Mucosa of rectum (tissue), 2 donors: ENCODE measurements around the gene USP20.

Source experiments
- H3K27ac ChIP-seq, 2 donors: one replicate each; pipeline ENCODE4 v1.7.0; 2013; ENCODE audit warnings: inconsistent platforms in 2 of 2, low read depth in 2 of 2, low read length in 2 of 2
- H3K27me3 ChIP-seq, 2 donors: one replicate each; pipeline ENCODE4 v1.7.0; 2013; ENCODE audit warnings: low read length in 2 of 2; ENCODE audit not compliant: control insufficient read depth in 2 of 2, insufficient read depth in 2 of 2
- H3K36me3 ChIP-seq, 2 donors: one replicate each; pipeline ENCODE4 v1.7.0; 2013; ENCODE audit warnings: low read length in 2 of 2; ENCODE audit not compliant: control insufficient read depth in 2 of 2, insufficient read depth in 2 of 2
- H3K4me1 ChIP-seq, 2 donors: one replicate each; pipeline ENCODE4 v1.7.0; 2013; ENCODE audit warnings: low read length in 2 of 2, mild to moderate bottlenecking in 1 of 2; ENCODE audit not compliant: control insufficient read depth in 2 of 2, insufficient read depth in 2 of 2
- H3K4me3 ChIP-seq, 2 donors: one replicate each; pipeline ENCODE4 v1.7.0; 2013; ENCODE audit warnings: low read length in 2 of 2
- H3K9ac ChIP-seq, 2 donors: one replicate each; pipeline ENCODE4 v1.7.0; 2013; ENCODE audit warnings: low read length in 2 of 2, low read depth in 1 of 2, mild to moderate bottlenecking in 1 of 2
- H3K9me3 ChIP-seq, 2 donors: one replicate each; pipeline ENCODE4 v1.7.0; 2013; ENCODE audit warnings: low read length in 2 of 2; ENCODE audit not compliant: control insufficient read depth in 2 of 2
- donor health status: healthy.
- donor health status: Normal muscosa, but diverticular disease.

Gene USP20

DNA sequence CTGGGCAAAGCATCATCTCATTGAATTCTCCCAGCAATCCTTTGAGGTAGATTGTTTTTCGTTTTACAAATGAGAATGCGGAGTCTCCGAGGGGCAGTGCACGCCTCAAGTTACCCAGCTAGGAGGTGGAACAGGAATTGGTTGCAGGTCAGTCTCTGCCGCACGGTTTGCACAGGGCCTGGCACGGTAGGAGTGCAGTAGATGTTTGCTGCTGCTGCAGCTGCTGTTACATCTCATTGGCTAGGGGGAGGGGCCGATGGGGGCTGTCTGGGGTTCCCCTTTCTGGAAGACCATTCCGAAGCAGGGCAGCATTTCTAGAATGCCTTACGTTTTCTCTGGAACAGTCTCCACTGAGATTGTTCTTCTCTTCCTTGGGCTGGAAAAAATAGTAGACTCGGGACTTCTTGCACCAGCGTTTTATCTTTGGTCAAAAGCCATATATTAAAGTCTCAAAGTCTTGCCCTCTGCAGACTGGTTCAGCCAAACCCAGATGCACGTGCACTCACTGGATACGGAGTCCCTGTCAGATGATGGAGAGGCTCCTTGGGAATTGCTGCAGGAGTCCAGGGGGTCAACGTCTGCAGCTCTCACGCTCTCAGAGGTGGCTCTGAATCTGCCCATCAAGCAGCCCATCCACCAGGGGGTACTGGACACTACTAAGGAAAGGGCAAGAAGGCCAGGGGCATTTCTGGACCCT is 1.2 kb downstream of the USP20 start:
- Histone ChIP-seq H3K4me3 (peak overlapping the region; percentile 71 to 99), H3K9ac (peak overlapping the region; percentile 72 to 74), H3K9me3 (no peaks in the 10 kb centered on the region), H3K27ac (peak overlapping the region in 1 of 2 donors; percentile 77), H3K4me1 (peaks cover 14 to 18% of the 10 kb centered on the region in 2 donors), H3K27me3 (no peaks in the 10 kb centered on the region), H3K36me3 (peaks cover 10 to 15% of the 10 kb centered on the region in 2 donors)

DNA sequence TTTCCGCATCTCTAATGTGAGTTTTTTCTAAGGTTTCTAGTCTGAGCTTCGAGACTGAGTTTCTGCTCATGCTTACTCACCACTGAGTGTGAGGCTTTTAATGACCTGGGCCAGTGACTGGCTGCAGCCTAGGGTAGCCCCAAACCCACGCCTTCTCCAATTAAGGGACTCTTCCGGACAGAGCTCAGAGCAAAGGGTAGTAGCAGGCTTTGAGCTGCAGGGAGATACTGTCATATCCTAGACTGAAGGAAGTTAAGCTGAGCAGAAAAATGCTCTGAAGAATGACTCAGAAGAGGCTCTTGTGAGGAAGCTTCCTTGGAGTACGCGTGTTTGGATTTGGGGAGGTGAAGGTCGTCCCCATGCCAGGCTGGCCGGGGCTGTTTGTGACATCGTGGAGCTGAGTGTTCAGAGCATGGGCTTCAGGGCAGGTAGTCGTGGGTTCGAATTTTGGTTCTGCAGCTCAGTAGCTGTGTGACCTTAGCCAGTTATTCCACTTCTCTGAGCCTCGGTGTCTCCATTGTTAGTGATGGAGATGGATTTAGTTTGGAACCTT is 3.5 kb downstream of the USP20 start:
- no peaks in the 10 kb centered on the region for H3K27me3 ChIP-seq
- no peak overlapping the region for H3K9ac ChIP-seq
- H3K4me1 ChIP-seq: peaks cover 14 to 15% of the 10 kb centered on the region in 2 donors
- H3K27ac ChIP-seq: no peak overlapping the region
- no peaks in the 10 kb centered on the region for H3K9me3 ChIP-seq
- H3K36me3 ChIP-seq: peaks cover 0 to 4% of the 10 kb centered on the region in 2 donors
- H3K4me3 ChIP-seq: no peak overlapping the region

DNA sequence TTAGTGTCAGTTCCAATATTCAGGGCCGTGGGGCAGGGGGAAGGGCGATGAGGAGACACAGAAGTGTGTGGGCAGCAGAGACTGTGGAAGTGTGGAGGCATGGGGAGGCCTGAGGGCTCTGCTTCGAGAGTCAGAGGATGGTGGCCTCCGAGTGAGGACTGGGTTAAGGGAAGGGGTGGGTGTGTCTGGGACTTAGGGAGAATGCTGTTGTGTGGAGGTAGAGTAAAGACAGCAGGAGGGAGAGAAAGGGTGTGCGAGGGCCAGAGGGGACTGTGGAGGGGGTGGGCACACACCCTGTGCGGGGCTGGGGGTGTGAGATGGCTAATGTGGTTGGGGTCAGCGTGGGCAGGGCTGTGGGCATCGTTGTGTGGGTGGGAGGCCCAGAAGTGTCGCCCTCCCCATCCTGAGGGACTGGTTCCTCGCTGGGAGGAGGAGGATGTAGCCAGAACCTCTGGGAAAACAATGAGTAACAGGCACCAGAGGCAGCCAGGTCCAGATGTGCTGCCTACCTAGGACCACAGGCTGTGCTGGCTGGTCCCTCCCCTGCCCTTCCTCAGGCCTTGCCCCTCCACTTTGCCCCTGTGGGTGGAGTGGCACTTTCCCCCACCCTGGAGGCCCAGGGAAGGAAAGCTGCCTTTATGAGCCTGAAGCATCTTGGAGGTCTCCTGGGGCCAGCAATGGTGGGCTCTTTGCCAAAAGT is 4.2 kb downstream of the USP20 start:
- no peak overlapping the region for H3K27ac ChIP-seq
- H3K4me1 ChIP-seq: peaks cover 8% of the 10 kb centered on the region in 2 donors
- H3K9ac ChIP-seq: no peak overlapping the region
- no peaks in the 10 kb centered on the region for H3K9me3 ChIP-seq
- no peaks in the 10 kb centered on the region for H3K27me3 ChIP-seq
- H3K36me3 ChIP-seq: peaks cover 0 to 4% of the 10 kb centered on the region in 2 donors
- H3K4me3 ChIP-seq: no peak overlapping the region

DNA sequence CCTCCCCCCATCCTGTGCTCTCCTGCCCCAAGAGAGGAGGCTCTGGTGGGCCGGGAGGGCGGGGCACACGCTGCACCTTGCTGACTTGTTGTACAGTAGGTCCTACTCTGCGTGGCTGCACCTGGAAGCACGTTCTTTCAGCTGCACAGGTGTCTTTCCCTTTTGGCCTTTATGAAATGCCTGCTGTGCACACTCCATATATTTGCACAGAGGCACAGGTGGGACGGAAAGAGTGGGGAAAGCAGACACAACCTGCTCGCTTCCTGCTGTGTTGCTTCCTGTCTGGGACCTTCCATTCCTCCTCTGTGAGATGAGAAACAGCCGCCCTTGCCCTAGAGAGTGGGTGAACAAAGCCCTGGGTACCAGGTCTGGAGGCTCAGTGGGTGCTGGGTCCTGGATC is 4.8 kb downstream of the USP20 start:
- no peak overlapping the region for H3K27ac ChIP-seq
- H3K4me3 ChIP-seq: no peak overlapping the region
- peaks cover 0 to 4% of the 10 kb centered on the region in 2 donors for H3K36me3 ChIP-seq
- H3K9me3 ChIP-seq: no peaks in the 10 kb centered on the region
- H3K27me3 ChIP-seq: no peaks in the 10 kb centered on the region
- peaks cover 6 to 7% of the 10 kb centered on the region in 2 donors for H3K4me1 ChIP-seq
- no peak overlapping the region for H3K9ac ChIP-seq

DNA sequence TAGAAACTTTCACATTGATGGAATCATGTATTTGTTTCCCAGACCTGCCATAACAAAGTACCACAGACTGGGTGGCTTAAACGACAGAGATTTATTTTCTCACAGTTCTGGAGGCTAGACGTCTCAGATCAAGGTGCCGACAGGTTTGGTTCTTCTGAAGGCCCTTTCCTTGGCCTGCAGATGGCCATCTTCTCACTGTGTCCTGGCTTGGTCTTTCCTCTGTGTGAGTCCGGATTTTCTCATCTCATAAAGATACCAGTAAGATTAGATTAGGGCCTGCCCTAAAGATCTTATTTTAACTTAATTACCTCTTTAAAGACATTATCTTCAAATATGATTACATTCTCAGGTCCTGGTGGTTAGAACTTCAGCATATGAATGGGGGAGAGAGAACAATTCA is 5.8 kb downstream of the USP20 start:
- Histone ChIP-seq H3K9me3 (no peaks in the 10 kb centered on the region), H3K4me1 (peaks cover 3 to 5% of the 10 kb centered on the region in 2 donors), H3K36me3 (peaks cover 0 to 4% of the 10 kb centered on the region in 2 donors), H3K9ac (no peak overlapping the region), H3K27me3 (no peaks in the 10 kb centered on the region), H3K27ac (no peak overlapping the region), H3K4me3 (no peak overlapping the region)

DNA sequence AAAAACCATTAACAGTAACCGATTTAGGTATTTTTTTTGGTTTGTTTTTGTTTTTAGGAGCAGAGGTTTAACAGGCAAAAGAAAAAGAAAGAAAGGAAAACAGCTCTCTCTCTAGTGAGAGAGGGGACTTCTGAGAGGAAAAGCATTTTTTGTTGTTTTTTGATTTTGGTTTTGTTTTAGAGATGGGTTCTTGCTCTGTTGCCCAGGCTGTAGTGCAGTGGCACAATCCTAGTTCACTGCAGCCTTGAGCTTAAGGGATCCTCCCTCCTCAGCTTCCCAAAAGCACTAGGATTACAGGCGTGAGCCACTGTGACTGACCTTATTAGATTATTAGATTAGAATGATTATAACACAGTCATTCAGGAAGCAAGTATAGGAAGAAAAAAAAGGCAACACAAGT is 10.1 kb downstream of the USP20 start:
- H3K4me3 ChIP-seq: no peak overlapping the region

DNA sequence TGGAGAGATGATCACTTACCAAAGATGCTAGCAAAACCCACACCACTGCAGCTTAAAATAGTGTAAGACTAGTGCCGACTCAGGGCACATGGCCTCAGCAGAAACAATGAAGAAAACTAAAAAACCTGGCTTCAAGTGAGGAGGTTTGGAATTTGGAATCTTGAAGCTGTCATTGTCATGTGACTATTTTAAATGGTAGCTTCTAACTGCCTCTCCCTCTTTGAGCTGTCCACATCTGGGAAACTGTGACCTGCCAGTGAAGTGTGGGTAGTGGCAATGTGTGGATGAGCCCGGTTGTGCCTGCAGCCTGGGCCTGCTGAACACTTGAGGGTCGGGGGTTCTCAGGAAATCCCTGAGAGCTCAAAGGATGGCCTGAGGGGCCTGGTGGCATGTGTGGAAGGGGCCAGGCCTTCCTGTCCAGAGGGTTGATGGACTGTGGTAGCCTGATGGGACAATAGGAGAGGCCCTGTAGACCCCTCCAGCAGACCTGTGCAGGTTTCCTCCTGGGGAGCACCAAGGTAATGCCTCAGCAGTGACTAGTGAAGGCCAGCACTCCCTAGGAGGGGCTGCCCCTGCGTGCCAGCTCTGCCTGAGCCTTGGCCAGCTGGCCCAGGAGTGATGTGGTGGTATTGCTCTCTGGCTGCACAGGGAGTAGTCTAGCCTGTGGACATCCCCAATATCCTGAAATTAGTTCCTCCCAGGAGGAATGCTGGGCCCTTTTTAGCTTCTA is 13.6 kb downstream of the USP20 start:
- Histone ChIP-seq H3K9ac (no peak overlapping the region), H3K4me3 (no peak overlapping the region), H3K36me3 (peaks cover 25 to 30% of the 10 kb centered on the region in 2 donors), H3K27me3 (no peaks in the 10 kb centered on the region), H3K27ac (no peak overlapping the region), H3K4me1 (no peaks in the 10 kb centered on the region), H3K9me3 (no peaks in the 10 kb centered on the region)

More for the DNA sequence above, 10.1 kb downstream of the USP20 start:
- no peaks in the 10 kb centered on the region for H3K27me3 ChIP-seq
- H3K36me3 ChIP-seq: peaks cover 4 to 8% of the 10 kb centered on the region in 2 donors
- H3K27ac ChIP-seq: no peak overlapping the region
- no peak overlapping the region for H3K9ac ChIP-seq
- H3K9me3 ChIP-seq: no peaks in the 10 kb centered on the region
- H3K4me1 ChIP-seq: no peaks in the 10 kb centered on the region

DNA sequence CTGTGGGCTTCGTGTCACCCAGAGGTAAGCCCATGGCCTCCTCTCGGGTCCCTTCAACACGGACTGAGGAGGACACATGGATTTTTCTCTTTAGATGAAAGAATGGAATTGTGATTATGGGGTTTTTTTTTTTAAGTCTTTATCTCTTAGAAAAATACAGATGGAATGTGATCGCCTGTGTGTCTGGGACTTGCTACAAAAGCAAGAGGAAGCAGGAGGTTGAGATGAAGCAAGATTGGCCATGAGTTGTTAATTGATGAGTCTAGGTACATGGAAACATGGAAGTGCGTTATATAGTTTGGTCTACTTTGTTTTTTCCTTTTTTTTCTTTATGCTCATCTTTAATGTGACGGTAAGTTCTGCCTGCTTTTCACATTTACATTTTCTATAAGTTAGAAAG is 14.6 kb downstream of the USP20 start:
- H3K27me3 ChIP-seq: no peaks in the 10 kb centered on the region
- peaks cover 29 to 30% of the 10 kb centered on the region in 2 donors for H3K36me3 ChIP-seq
- H3K4me1 ChIP-seq: no peaks in the 10 kb centered on the region
- H3K9me3 ChIP-seq: no peaks in the 10 kb centered on the region
- no peak overlapping the region for H3K27ac ChIP-seq
- H3K4me3 ChIP-seq: no peak overlapping the region
- no peak overlapping the region for H3K9ac ChIP-seq

DNA sequence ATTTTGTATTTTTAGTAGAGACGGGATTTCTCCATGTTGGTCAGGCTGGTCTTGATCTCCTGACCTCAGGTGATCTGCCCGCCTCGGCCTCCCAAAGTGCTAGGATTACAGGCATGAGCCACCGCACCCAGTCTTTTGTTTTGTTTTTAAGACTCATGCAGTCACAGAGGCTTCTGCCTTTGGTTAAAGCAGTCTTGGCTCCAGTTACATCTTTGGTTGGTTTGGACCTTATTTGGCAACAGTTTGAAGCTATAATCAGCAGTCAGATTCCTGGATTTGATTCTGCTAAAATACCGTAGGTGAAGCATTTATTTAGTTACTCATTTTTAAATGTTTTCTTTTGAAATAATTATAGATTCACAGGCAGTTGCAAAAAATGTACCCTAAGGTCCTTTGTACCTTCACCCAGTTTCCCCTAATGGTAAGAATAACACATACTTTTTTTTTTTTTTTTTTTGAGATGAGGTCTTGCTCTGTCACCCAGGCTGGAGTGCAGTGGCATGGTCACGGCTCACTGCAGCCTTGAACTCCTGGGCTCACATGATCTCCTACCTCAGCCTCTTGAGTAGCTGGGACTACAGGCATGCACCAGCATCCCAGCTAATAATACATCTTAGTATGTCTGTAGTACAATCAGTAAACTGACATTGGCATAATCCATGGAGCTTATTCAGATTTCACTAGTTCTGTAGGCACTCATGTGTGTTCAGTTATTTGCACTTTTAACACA is 15.7 kb downstream of the USP20 start:
- H3K4me3 ChIP-seq: no peak overlapping the region
- H3K9me3 ChIP-seq: no peaks in the 10 kb centered on the region
- H3K9ac ChIP-seq: no peak overlapping the region
- no peaks in the 10 kb centered on the region for H3K4me1 ChIP-seq
- no peaks in the 10 kb centered on the region for H3K27me3 ChIP-seq
- H3K27ac ChIP-seq: no peak overlapping the region
- peaks cover 34 to 36% of the 10 kb centered on the region in 2 donors for H3K36me3 ChIP-seq
